HG03045 (cell line): ENCODE measurements around the gene TARS2.

Source experiments
- ATAC-seq: cut with Tn5 transposase; IDR thresholded peaks from one replicate; pipeline ENCODE4 v1.9.1; 2021; ENCODE audit warnings: mild to moderate bottlenecking, moderate library complexity; ENCODE audit not compliant: unreplicated experiment

The TARS2 gene

GRCh38 chr1:150536836-150537731 is 49.9 kb downstream of the TARS2 start:
- ATAC-seq = no peak

- no peak for ATAC-seq
These were observed 50.8 kb downstream of the TARS2 start for GRCh38 chr1:150537732-150538684.

GRCh38 chr1:150543500-150544143 is 56.4 kb downstream of the TARS2 start:
- ATAC-seq = no peak

- no peak for ATAC-seq
These were observed 57.0 kb downstream of the TARS2 start for GRCh38 chr1:150544204-150544603.

GRCh38 chr1:150545486-150546032 is 58.3 kb downstream of the TARS2 start:
- ATAC-seq = no peak

GRCh38 chr1:150546294-150546937 is 59.2 kb downstream of the TARS2 start:
- ATAC-seq = no peak

GRCh38 chr1:150548324-150548631 is 61.1 kb downstream of the TARS2 start:
- no peak for ATAC-seq

- peak; percentile 40 for ATAC-seq
These were observed 61.6 kb downstream of the TARS2 start, which contains the start of gene ADAMTSL4 for GRCh38 chr1:150548632-150549495. ADAMTSL4 (plus strand) TSS chr1:150549408; CDS start chr1:150552289, 2,881 bp downstream.

GRCh38 chr1:150549496-150550221 is 62.4 kb downstream of the TARS2 start:
- no peak for ATAC-seq

GRCh38 chr1:150550222-150551050 is 63.2 kb downstream of the TARS2 start:
- no peak for ATAC-seq

- ATAC-seq = no peak
These were observed 64.0 kb downstream of the TARS2 start for GRCh38 chr1:150551051-150551783.

GRCh38 chr1:150551784-150552127 is 64.5 kb downstream of the TARS2 start:
- no peak for ATAC-seq

- ATAC-seq = no peak
These were observed 65.1 kb downstream of the TARS2 start for GRCh38 chr1:150552128-150552910.

GRCh38 chr1:150552911-150553289 is 65.7 kb downstream of the TARS2 start:
- ATAC-seq = no peak

- ATAC-seq = no peak
These were observed 66.3 kb downstream of the TARS2 start for GRCh38 chr1:150553392-150554085.

- no peak for ATAC-seq
These were observed 66.8 kb downstream of the TARS2 start for GRCh38 chr1:150554086-150554452.
